Caco-2 (cell line): ENCODE measurements around the gene ZNF668. TPM values are rescaled to one million over a fixed set of nuclear protein-coding genes. Genes with fewer than 3 reads are reported as not detected.

ENCODE experiments used
- BruUV-seq: library from RNA; stranded (reverse); fragments of 400-500 nt; replicated peaks from 2 replicates; lab custom pipeline; 2021; lab: Mats Ljungman, UMichigan
- CTCF ChIA-PET: fragments of 300-600 bp; sonication (Branson Sonifier 250); formaldehyde crosslinking; loops from one replicate; lab custom pipeline; 2022; ENCODE audit warnings: antibody characterized with exemption; lab: Charles Lee
- POLR2A ChIA-PET: fragments of 300-600 bp; sonication (Branson Sonifier 250); formaldehyde crosslinking; loops from one replicate; lab custom pipeline; 2022; ENCODE audit warnings: antibody characterized with exemption; lab: Charles Lee
- DNase-seq, 2 experiments: peaks; one replicate each; pipeline versions ENCODE4 v3.0.0 to v3.0.0-alpha.2; 2020 to 2022
- H3K27me3 ChIP-seq: replicated peaks from 2 replicates; pipeline ENCODE4 v1.6.0; 2011; ENCODE audit warnings: low read length; ENCODE audit not compliant: control insufficient read depth, insufficient read depth
- H3K36me3 ChIP-seq: 2 replicates; pipeline ENCODE4 v1.5.1; 2011; ENCODE audit warnings: low read length; ENCODE audit not compliant: control insufficient read depth, insufficient read depth
- H3K4me1 ChIP-seq: fragments of 250-450 bp; sonication (Bioruptor Pico); 2 replicates; pipeline ENCODE4 v1.5.1; 2020; ENCODE audit warnings: mild to moderate bottlenecking
- H3K4me3 ChIP-seq: 2 replicates; pipeline ENCODE4 v1.5.1; 2011; ENCODE audit warnings: low read depth, mild to moderate bottlenecking, control low read depth, low read length
- H3K9me3 ChIP-seq: fragments of 250-450 bp; sonication (Bioruptor Pico); 2 replicates; pipeline ENCODE4 v1.5.1; 2020; ENCODE audit warnings: mild to moderate bottlenecking, moderate library complexity
- H3K27ac Mint-ChIP-seq: one replicate; pipeline ENCODE4 v1.8.0; 2022; ENCODE audit warnings: mixed read lengths; ENCODE audit not compliant: unreplicated experiment
- H3K27me3 Mint-ChIP-seq: one replicate; pipeline ENCODE4 v1.8.0; 2022; ENCODE audit warnings: mixed read lengths; ENCODE audit not compliant: insufficient read depth, unreplicated experiment
- H3K36me3 Mint-ChIP-seq: one replicate; pipeline ENCODE4 v1.8.0; 2022; ENCODE audit warnings: mild to moderate bottlenecking, mixed read lengths; ENCODE audit not compliant: insufficient read depth, unreplicated experiment
- H3K4me1 Mint-ChIP-seq: one replicate; pipeline ENCODE4 v1.8.0; 2022; ENCODE audit warnings: low read depth, mixed read lengths; ENCODE audit not compliant: unreplicated experiment
- H3K4me3 Mint-ChIP-seq: one replicate; pipeline ENCODE4 v1.8.0; 2022; ENCODE audit warnings: mild to moderate bottlenecking, moderate library complexity, mixed read lengths; ENCODE audit not compliant: unreplicated experiment
- H3K9me3 Mint-ChIP-seq: one replicate; pipeline ENCODE4 v1.8.0; 2022; ENCODE audit warnings: mixed read lengths; ENCODE audit not compliant: unreplicated experiment
- CTCF ChIP-seq, 2 experiments: fragments of 200-600 bp in 1 of 2; IDR thresholded peaks; 1 replicate in 1 of 2; 2 replicates in 1 of 2; pipeline versions ENCODE4 v1.5.1 to v1.8.0; 2011 to 2022; ENCODE audit warnings: antibody characterized with exemption in 1 of 2, control low read depth in 1 of 2, inconsistent platforms in 1 of 2, low read depth in 1 of 2, low read length in 1 of 2, mild to moderate bottlenecking in 1 of 2, moderate library complexity in 1 of 2; ENCODE audit not compliant: insufficient read depth in 1 of 2, severe bottlenecking in 1 of 2, unreplicated experiment in 1 of 2
- intact Hi-C: fragments of 100-400 bp; cut with micrococcal nuclease; formaldehyde crosslinking; loops from one replicate; pipeline ENCODE4 v1.10.0; 2022; ENCODE audit not compliant: unreplicated experiment
- total RNA-seq: library from RNA; stranded (reverse); gene quantifications from 2 replicates; pipeline ENCODE4 v1.2.3, GENCODE V29; 2022

Gene ZNF668
- total RNA-seq, 1 experiment from 2014 or later, result 8.7 TPM

GRCh38 chr16:31038993-31039392 lies 35.0 kb downstream of the ZNF668 start:
- intact Hi-C loops, result no loop called here
- BruUV-seq, result no TSS peak
- Mint-ChIP-seq H3K9me3 (no peaks in the 10 kb centered on the region), H3K27me3 (no peaks in the 10 kb centered on the region), H3K4me1 (peaks cover 7% of the 10 kb centered on the region), H3K36me3 (peaks cover 6% of the 10 kb centered on the region), H3K4me3 (no peak overlapping the region), H3K27ac (no peak overlapping the region)
- CTCF ChIA-PET, result no interaction called here
- Histone ChIP-seq H3K4me3 (no peak overlapping the region), H3K4me1 (no peaks in the 10 kb centered on the region), H3K9me3 (no peaks in the 10 kb centered on the region), H3K27me3 (no peaks in the 10 kb centered on the region), H3K36me3 (no peaks in the 10 kb centered on the region; the same call in none of the 2 replicates)
- POLR2A ChIA-PET, result interaction anchor here (0.6 kb wide), 1 partner anchor 91 kb away, joined by 9 read pairs; no protein-coding TSS in a partner anchor
- DNase-seq, result no peak
- TF ChIP-seq CTCF (IDR thresholded peaks at IDR 0.05; ENCODE audit: insufficient read depth in 1 of 2, low read depth in 1 of 2, low read length in 1 of 2, severe bottlenecking in 1 of 2, unreplicated experiment in 1 of 2), result no peak

DNA sequence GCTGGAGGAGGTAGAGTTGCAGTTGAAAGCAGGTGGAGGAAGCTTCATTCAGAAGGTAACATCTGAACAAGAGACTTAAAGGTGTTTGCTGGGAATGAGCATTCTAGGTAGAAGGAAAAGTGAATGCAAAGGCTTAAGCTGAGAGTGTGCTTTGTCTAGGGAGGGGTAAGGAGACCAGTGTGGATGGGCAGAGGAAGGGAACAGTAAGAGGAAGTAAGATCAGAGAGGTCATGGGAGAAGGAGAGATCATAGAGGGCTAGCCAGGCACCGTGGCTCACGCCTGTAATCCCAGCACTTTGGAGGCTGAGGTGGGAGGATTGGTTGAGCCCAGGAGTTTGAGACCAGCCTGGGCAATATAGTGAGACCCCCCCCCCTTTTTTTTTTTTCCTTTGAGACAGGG lies 37.3 kb downstream of the ZNF668 start:
- no peaks in the 10 kb centered on the region for H3K4me1 ChIP-seq
- H3K27ac Mint-ChIP-seq, result no peak overlapping the region
- no peak overlapping the region for H3K4me3 ChIP-seq
- no peak for TF ChIP-seq CTCF (IDR thresholded peaks at IDR 0.05; ENCODE audit: insufficient read depth in 1 of 2, low read depth in 1 of 2, low read length in 1 of 2, severe bottlenecking in 1 of 2, unreplicated experiment in 1 of 2)
- H3K4me1 Mint-ChIP-seq, result peaks cover 7% of the 10 kb centered on the region
- H3K36me3 ChIP-seq, result no peaks in the 10 kb centered on the region; the same call in none of the 2 replicates
- no peak for DNase-seq
- intact Hi-C loops, result no loop called here
- BruUV-seq, result no TSS peak
- ChIA-PET POLR2A (no interaction called here), CTCF (no interaction called here)
- no peaks in the 10 kb centered on the region for H3K9me3 ChIP-seq
- no peaks in the 10 kb centered on the region for H3K27me3 ChIP-seq
- H3K27me3 Mint-ChIP-seq, result no peaks in the 10 kb centered on the region
- H3K36me3 Mint-ChIP-seq, result peaks cover 18% of the 10 kb centered on the region
- no peak overlapping the region for H3K4me3 Mint-ChIP-seq
- no peaks in the 10 kb centered on the region for H3K9me3 Mint-ChIP-seq

GRCh38 chr16:31033709-31034492 lies 40.1 kb downstream of the ZNF668 start:
- peak overlapping the region; percentile 96 for H3K4me3 Mint-ChIP-seq
- Histone ChIP-seq H3K4me3 (peak overlapping the region; percentile 98), H3K4me1 (no peaks in the 10 kb centered on the region), H3K27me3 (no peaks in the 10 kb centered on the region), H3K9me3 (no peaks in the 10 kb centered on the region), H3K36me3 (no peaks in the 10 kb centered on the region; the same call in 1 of the 2 replicates)
- no peaks in the 10 kb centered on the region for H3K9me3 Mint-ChIP-seq
- peak; percentile 85 to 88 for DNase-seq
- H3K27ac Mint-ChIP-seq, result peak overlapping the region; percentile 81
- intact Hi-C loops, result loop anchor here (1.0 to 5.0 kb wide), 2 partner anchors 40 to 108 kb away; partner anchors contain the start of genes ZNF646 and ZNF668
- H3K27me3 Mint-ChIP-seq, result no peaks in the 10 kb centered on the region
- ChIA-PET POLR2A (interaction anchor here (1.0 to 1.7 kb wide), 4 partner anchors 12 to 839 kb away, joined by 3 to 6 read pairs (median 4); partner anchors contain the start of genes KAT8, ZNF267, ZNF646 and ZNF668), CTCF (interaction anchor here (0.5 kb wide), 1 partner anchor 84 kb away, joined by 3 read pairs; the partner anchor contains the start of gene KAT8)
- peaks cover 18% of the 10 kb centered on the region for H3K36me3 Mint-ChIP-seq
- H3K4me1 Mint-ChIP-seq, result peaks cover 7% of the 10 kb centered on the region
- TF ChIP-seq CTCF (IDR thresholded peaks at IDR 0.05; ENCODE audit: insufficient read depth in 1 of 2, low read depth in 1 of 2, low read length in 1 of 2, severe bottlenecking in 1 of 2, unreplicated experiment in 1 of 2), result no peak
- BruUV-seq, result TSS peak; percentile 59
